Uterus (tissue), 2 donors: Measurements from ENCODE around the gene MAN1B1.

Experiments
- POLR2A ChIP-seq, 2 donors: fragments of 450-650 bp; IDR thresholded peaks; one replicate each; pipeline ENCODE4 v1.6.1; 2016; ENCODE audit warnings: antibody characterized with exemption in 2 of 2, mild to moderate bottlenecking in 1 of 2, moderate library complexity in 1 of 2
- TF ChIP-seq, protein P1 (sequence below), 4 experiments: fragments of 200-600 bp in 2 of 4; fragments of 450-650 bp in 2 of 4; sonication (generic) in 2 of 4; IDR thresholded peaks; one replicate each; pipeline ENCODE4 v1.5.1; 2016 to 2019; ENCODE audit warnings: antibody characterized with exemption in 4 of 4, mild to moderate bottlenecking in 2 of 4, moderate library complexity in 1 of 4

DNA sequence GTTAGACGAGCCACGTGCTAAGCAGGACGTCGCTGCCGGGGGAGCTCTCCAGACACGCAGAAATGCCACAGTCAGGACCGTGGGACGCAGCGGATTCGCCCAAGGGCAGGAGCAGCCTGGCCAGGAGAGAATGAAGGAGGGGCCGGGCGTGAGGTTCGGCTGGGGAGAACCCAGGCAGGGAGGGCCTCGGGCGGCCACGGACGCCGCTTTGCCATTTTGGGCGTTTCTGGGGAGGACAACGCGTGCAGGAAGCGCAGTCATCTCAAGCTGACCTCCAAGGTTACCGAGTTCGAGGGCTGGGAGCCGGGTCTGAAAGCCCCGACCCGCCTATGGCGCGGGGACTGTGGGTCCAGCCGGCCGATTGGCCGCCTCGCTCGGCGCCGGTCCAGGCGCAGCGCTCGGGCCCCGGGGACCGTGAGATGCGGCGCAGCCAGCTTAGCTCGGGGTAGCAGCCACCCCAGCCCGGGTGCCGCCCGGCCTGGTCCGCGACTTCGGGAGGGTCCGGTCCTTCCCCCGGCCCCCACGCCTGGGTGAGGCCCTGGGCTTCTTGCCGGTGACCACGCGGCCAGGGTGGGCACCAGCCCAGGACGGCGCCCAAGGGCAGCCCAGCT is 760 bp upstream of the MAN1B1 start:
- TF ChIP-seq, protein P1, sequence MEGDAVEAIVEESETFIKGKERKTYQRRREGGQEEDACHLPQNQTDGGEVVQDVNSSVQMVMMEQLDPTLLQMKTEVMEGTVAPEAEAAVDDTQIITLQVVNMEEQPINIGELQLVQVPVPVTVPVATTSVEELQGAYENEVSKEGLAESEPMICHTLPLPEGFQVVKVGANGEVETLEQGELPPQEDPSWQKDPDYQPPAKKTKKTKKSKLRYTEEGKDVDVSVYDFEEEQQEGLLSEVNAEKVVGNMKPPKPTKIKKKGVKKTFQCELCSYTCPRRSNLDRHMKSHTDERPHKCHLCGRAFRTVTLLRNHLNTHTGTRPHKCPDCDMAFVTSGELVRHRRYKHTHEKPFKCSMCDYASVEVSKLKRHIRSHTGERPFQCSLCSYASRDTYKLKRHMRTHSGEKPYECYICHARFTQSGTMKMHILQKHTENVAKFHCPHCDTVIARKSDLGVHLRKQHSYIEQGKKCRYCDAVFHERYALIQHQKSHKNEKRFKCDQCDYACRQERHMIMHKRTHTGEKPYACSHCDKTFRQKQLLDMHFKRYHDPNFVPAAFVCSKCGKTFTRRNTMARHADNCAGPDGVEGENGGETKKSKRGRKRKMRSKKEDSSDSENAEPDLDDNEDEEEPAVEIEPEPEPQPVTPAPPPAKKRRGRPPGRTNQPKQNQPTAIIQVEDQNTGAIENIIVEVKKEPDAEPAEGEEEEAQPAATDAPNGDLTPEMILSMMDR (IDR thresholded peaks at IDR 0.05): no peak
- TF ChIP-seq POLR2A (IDR thresholded peaks at IDR 0.05): no peak
